B cell (primary cell): ENCODE measurements around the gene JARID2. TPM values are rescaled to one million over a fixed set of nuclear protein-coding genes. Genes with fewer than 3 reads are reported as not detected.

Experiments
- ATAC-seq: fragments of 200-7000 bp; cut with Tn5 transposase; one replicate; pipeline ENCODE4 v1.10.0; 2021; ENCODE audit warnings: low read depth, mild to moderate bottlenecking, moderate number of reproducible peaks, moderate library complexity
- CTCF ChIA-PET: fragments of 350-600 bp; sonication (Branson Sonifier 250); formaldehyde crosslinking; loops from one replicate; lab custom pipeline; 2021; ENCODE audit warnings: antibody characterized with exemption, inconsistent platforms; lab: Charles Lee
- POLR2A ChIA-PET: fragments of 350-600 bp; sonication (Branson Sonifier 250); formaldehyde crosslinking; loops from one replicate; lab custom pipeline; 2021; ENCODE audit warnings: antibody characterized with exemption; lab: Charles Lee
- DNase-seq: peaks from one replicate; pipeline ENCODE4 v3.0.0; 2013
- H2AFZ ChIP-seq: 2 replicates; pipeline ENCODE4 v1.6.1; 2012; ENCODE audit warnings: mild to moderate bottlenecking, low read depth, low read length; ENCODE audit not compliant: insufficient read depth, poor library complexity, severe bottlenecking
- H3K27ac ChIP-seq, 2 donors: 1 replicate in 1 of 2; 2 replicates in 1 of 2; pipeline ENCODE4 v1.5.1; 2012 to 2013; ENCODE audit warnings: low read length in 2 of 2, mild to moderate bottlenecking in 2 of 2, moderate library complexity in 1 of 2
- H3K27me3 ChIP-seq, 4 experiments: fragments of 200-600 bp in 1 of 4; sonication (generic) in 1 of 4; replicated peaks in 1 of 4; 1 replicate in 2 of 4; 2 replicates in 2 of 4; pipeline versions ENCODE4 v1.6.1 to v1.7.0; 2013 to 2016; ENCODE audit warnings: low read length in 3 of 4, mild to moderate bottlenecking in 2 of 4, mixed read lengths in 1 of 4, moderate library complexity in 1 of 4; ENCODE audit not compliant: insufficient read depth in 4 of 4, control insufficient read depth in 3 of 4; ENCODE audit errors: control extremely low read depth in 1 of 4
- H3K36me3 ChIP-seq, 2 experiments: replicated peaks in 1 of 2; 1 replicate in 1 of 2; 2 replicates in 1 of 2; pipeline versions ENCODE4 v1.6.1 to v1.7.1; 2013; ENCODE audit warnings: low read length in 1 of 2; ENCODE audit not compliant: insufficient read depth in 2 of 2, control insufficient read depth in 1 of 2; ENCODE audit errors: control extremely low read depth in 1 of 2, extremely low read depth in 1 of 2
- H3K4me1 ChIP-seq, 2 donors: fragments of 200-600 bp in 1 of 2; sonication (generic) in 1 of 2; 1 replicate in 1 of 2; 2 replicates in 1 of 2; pipeline versions ENCODE4 v1.5.1 to v1.6.1; 2013 to 2017; ENCODE audit warnings: low read length in 2 of 2; ENCODE audit not compliant: control insufficient read depth in 2 of 2, insufficient read depth in 2 of 2
- H3K4me2 ChIP-seq: replicated peaks from 2 replicates; pipeline ENCODE3; 2012; ENCODE audit warnings: mild to moderate bottlenecking, low read depth, low read length; ENCODE audit not compliant: poor library complexity, severe bottlenecking
- H3K4me3 ChIP-seq, 5 experiments: fragments of 200-600 bp in 1 of 5; sonication (generic) in 1 of 5; 1 replicate in 3 of 5; 2 replicates in 2 of 5; pipeline versions ENCODE4 v1.5.1 to v1.7.0; 2011 to 2016; ENCODE audit warnings: low read length in 4 of 5, mild to moderate bottlenecking in 4 of 5, low read depth in 2 of 5, control low read depth in 1 of 5, moderate library complexity in 1 of 5; ENCODE audit not compliant: insufficient read depth in 1 of 5; ENCODE audit errors: control extremely low read depth in 1 of 5, extremely low read depth in 1 of 5
- H3K79me2 ChIP-seq: fragments of 200-600 bp; sonication (generic); one replicate; pipeline ENCODE4 v1.6.0; 2016; ENCODE audit warnings: low read length; ENCODE audit not compliant: control insufficient read depth, insufficient read depth
- H3K9ac ChIP-seq: fragments of 200-600 bp; sonication (generic); 2 replicates; pipeline ENCODE4 v1.6.1; 2017; ENCODE audit warnings: mild to moderate bottlenecking, low read length, moderate library complexity
- H3K9me3 ChIP-seq, 3 donors: one replicate each; pipeline versions ENCODE4 v1.6.1 to v1.7.1; 2013; ENCODE audit warnings: low read length in 2 of 3; ENCODE audit not compliant: control insufficient read depth in 2 of 3, insufficient read depth in 1 of 3; ENCODE audit errors: control extremely low read depth in 1 of 3
- H4K20me1 ChIP-seq: 2 replicates; pipeline ENCODE4 v1.6.0; 2012; ENCODE audit warnings: mild to moderate bottlenecking, low read length; ENCODE audit not compliant: insufficient read depth, control insufficient read depth, poor library complexity, severe bottlenecking
- H3K27ac Mint-ChIP-seq: one replicate; pipeline ENCODE4 v1.8.0; 2021; ENCODE audit warnings: mixed read lengths
- H3K27me3 Mint-ChIP-seq: one replicate; pipeline ENCODE4 v1.8.0; 2021; ENCODE audit warnings: mixed read lengths
- H3K4me1 Mint-ChIP-seq: one replicate; pipeline ENCODE4 v1.8.0; 2021; ENCODE audit warnings: mixed read lengths
- H3K4me3 Mint-ChIP-seq: one replicate; pipeline ENCODE4 v1.8.0; 2021; ENCODE audit warnings: mixed read lengths
- H3K9me3 Mint-ChIP-seq: one replicate; pipeline ENCODE4 v1.8.0; 2022; ENCODE audit warnings: mixed read lengths; ENCODE audit not compliant: insufficient read depth
- CTCF ChIP-seq: fragments of 200-600 bp; IDR thresholded peaks from one replicate; pipeline ENCODE4 v1.8.0; 2022; ENCODE audit warnings: antibody characterized with exemption, mild to moderate bottlenecking
- EZH2 ChIP-seq: IDR thresholded peaks from 2 replicates; pipeline ENCODE4 v1.6.1; 2012; ENCODE audit warnings: borderline replicate concordance, low read depth, mild to moderate bottlenecking, moderate library complexity, low read length; ENCODE audit not compliant: insufficient read depth, poor library complexity, severe bottlenecking
- WGBS: methylation state at CpG from one replicate; pipeline ENCODE4 v1.1.5; 2013; ENCODE audit warnings: missing lambda C conversion rate; ENCODE audit not compliant: insufficient coverage; 5-methylcytosine and 5-hydroxymethylcytosine counted together
- intact Hi-C: fragments of 100-400 bp; cut with micrococcal nuclease; formaldehyde crosslinking; loops from one replicate; pipeline ENCODE4 v1.10.0; 2022
- polyA plus RNA-seq: library from polyadenylated mRNA; depleted of rRNA; stranded (reverse); fragments of >200 nt; gene quantifications from 2 replicates; pipeline ENCODE4 v1.2.3, GENCODE V29; 2012
- total RNA-seq, 2 donors: library from RNA; stranded (reverse); fragments of 120-200 nt in 1 of 2; gene quantifications; 1 replicate in 1 of 2; 2 replicates in 1 of 2; pipeline versions ENCODE4 v1.2.3 to v1.2.4, GENCODE V29; 2013 to 2022

Gene JARID2
- total and polyA plus RNA-seq, 2 donors (not counting 1 experiment from before 2014, with no cell fraction given), result 11.0 to 58.1 TPM

GRCh38 chr6:15255481-15255880 is 9.6 kb downstream of the JARID2 start:
- H4K20me1 ChIP-seq, result peaks cover 28% of the 10 kb centered on the region
- H3K9me3 ChIP-seq, result no peaks in the 10 kb centered on the region
- DNase-seq (peak; percentile 54), ATAC-seq (peak; percentile 38)
- WGBS, result 0% methylated on average over 1 of the region's 1 CpG
- peak overlapping the region in 1 of 2 donors; percentile 80 for H3K27ac ChIP-seq
- peak overlapping the region; percentile 62 for H3K4me2 ChIP-seq
- peak overlapping the region in 1 of 5 experiments; percentile 12 for H3K4me3 ChIP-seq
- peaks cover 93% of the 10 kb centered on the region for H3K79me2 ChIP-seq
- no peaks in the 10 kb centered on the region for H3K36me3 ChIP-seq
- CTCF ChIA-PET, result interaction anchor here (1.0 kb wide), 1 partner anchor 32 kb away, joined by 3 read pairs; no protein-coding TSS in a partner anchor
- TF ChIP-seq CTCF (no peak), EZH2 (no peak)
- Mint-ChIP-seq H3K27ac (peak overlapping the region; percentile 79), H3K4me3 (peak overlapping the region; percentile 78), H3K4me1 (peaks cover 93% of the 10 kb centered on the region), H3K27me3 (no peaks in the 10 kb centered on the region), H3K9me3 (no peaks in the 10 kb centered on the region)
- no peak overlapping the region for H3K9ac ChIP-seq
- POLR2A ChIA-PET, result interaction anchor here (0.7 kb wide), 1 partner anchor 10 kb away, joined by 3 read pairs; no protein-coding TSS in a partner anchor
- no peaks in the 10 kb centered on the region for H3K27me3 ChIP-seq
- no peak overlapping the region for H2AFZ ChIP-seq
- intact Hi-C loops, result loop anchor here (2.0 kb wide), 2 partner anchors 31 to 43 kb away; no protein-coding TSS in a partner anchor
- H3K4me1 ChIP-seq, result peaks cover 59 to 83% of the 10 kb centered on the region in 2 donors

GRCh38 chr6:15255909-15256395 is 10.1 kb downstream of the JARID2 start:
- H3K9ac ChIP-seq, result no peak overlapping the region
- peak overlapping the region; percentile 79 for H3K27ac Mint-ChIP-seq

More at GRCh38 chr6:15255909-15256395, 10.1 kb downstream of the JARID2 start:
- Histone ChIP-seq H3K27ac (no peak overlapping the region), H3K9me3 (no peaks in the 10 kb centered on the region), H4K20me1 (peaks cover 32% of the 10 kb centered on the region), H3K79me2 (peaks cover 93% of the 10 kb centered on the region), H3K36me3 (no peaks in the 10 kb centered on the region), H3K4me1 (peaks cover 63 to 83% of the 10 kb centered on the region in 2 donors), H3K27me3 (no peaks in the 10 kb centered on the region), H3K4me2 (peak overlapping the region; percentile 62), H2AFZ (no peak overlapping the region), H3K4me3 (peak overlapping the region in 1 of 5 experiments; percentile 12)
- ATAC-seq (no peak), DNase-seq (no peak)
- POLR2A ChIA-PET, result interaction anchor here (0.7 kb wide), 1 partner anchor 9 kb away, joined by 3 read pairs; no protein-coding TSS in a partner anchor
- Mint-ChIP-seq H3K4me3 (peak overlapping the region; percentile 78), H3K4me1 (peaks cover 94% of the 10 kb centered on the region), H3K27me3 (no peaks in the 10 kb centered on the region), H3K9me3 (no peaks in the 10 kb centered on the region)
- no peak for TF ChIP-seq CTCF
- TF ChIP-seq EZH2, result no peak
- intact Hi-C loops, result loop anchor here (2.0 kb wide), 2 partner anchors 31 to 43 kb away; no protein-coding TSS in a partner anchor
- WGBS, result 50% methylated on average over 2 of the region's 4 CpGs
- CTCF ChIA-PET, result interaction anchor here (1.0 kb wide), 1 partner anchor 32 kb away, joined by 3 read pairs; no protein-coding TSS in a partner anchor
